Activated CD8-positive, alpha-beta T cell treated with anti-CD3 and anti-CD28 coated beads for 36 hours (primary cell): Measurements from ENCODE around the gene GATAD2A. TPM values are rescaled to one million over a fixed set of nuclear protein-coding genes. Genes with fewer than 3 reads are reported as not detected.
A peak's percentile ranks its signal among the peaks of the same experiment; 100 is the strongest.

Experiments
- ATAC-seq: fragments of 200-7000 bp; cut with Tn5 transposase; one replicate; pipeline ENCODE4 v1.10.0; 2021; ENCODE audit warnings: mild to moderate bottlenecking, moderate library complexity
- CTCF ChIA-PET: fragments of 350-600 bp; sonication (Branson Sonifier 250); formaldehyde crosslinking; loops from one replicate; lab custom pipeline; 2021; ENCODE audit warnings: antibody characterized with exemption; lab: Charles Lee
- POLR2A ChIA-PET: fragments of 350-600 bp; sonication (Branson Sonifier 250); formaldehyde crosslinking; loops from one replicate; lab custom pipeline; 2021; ENCODE audit warnings: antibody characterized with exemption; lab: Charles Lee
- DNase-seq: peaks from one replicate; pipeline ENCODE4 v3.0.0-alpha.2; 2020
- H3K27ac Mint-ChIP-seq: one replicate; pipeline ENCODE4 v1.8.0; 2021; ENCODE audit warnings: mild to moderate bottlenecking, mixed read lengths
- H3K27me3 Mint-ChIP-seq: one replicate; pipeline ENCODE4 v1.8.0; 2021; ENCODE audit warnings: mixed read lengths
- H3K36me3 Mint-ChIP-seq: one replicate; pipeline ENCODE4 v1.8.0; 2021; ENCODE audit warnings: low read depth, mixed read lengths
- H3K4me1 Mint-ChIP-seq: one replicate; pipeline ENCODE4 v1.8.0; 2021; ENCODE audit warnings: low read depth, mixed read lengths
- H3K4me3 Mint-ChIP-seq: one replicate; pipeline ENCODE4 v1.8.0; 2021; ENCODE audit warnings: mild to moderate bottlenecking, moderate library complexity, mixed read lengths
- H3K9me3 Mint-ChIP-seq: one replicate; pipeline ENCODE4 v1.8.0; 2021; ENCODE audit warnings: mixed read lengths
- intact Hi-C: fragments of 100-400 bp; cut with micrococcal nuclease; formaldehyde crosslinking; loops from one replicate; pipeline ENCODE4 v1.10.0; 2022
- total RNA-seq, 2 experiments: library from RNA; stranded (reverse); gene quantifications; one replicate each; pipeline ENCODE4 v1.2.3, GENCODE V29; 2021
- TF ChIP-seq, protein P1 (sequence below): fragments of 200-600 bp; IDR thresholded peaks from one replicate; pipeline ENCODE4 v1.8.0; 2022; ENCODE audit warnings: antibody characterized with exemption, mild to moderate bottlenecking

Gene GATAD2A
- total RNA-seq, 2 experiments from 2014 or later, result 132 to 136 TPM

DNA sequence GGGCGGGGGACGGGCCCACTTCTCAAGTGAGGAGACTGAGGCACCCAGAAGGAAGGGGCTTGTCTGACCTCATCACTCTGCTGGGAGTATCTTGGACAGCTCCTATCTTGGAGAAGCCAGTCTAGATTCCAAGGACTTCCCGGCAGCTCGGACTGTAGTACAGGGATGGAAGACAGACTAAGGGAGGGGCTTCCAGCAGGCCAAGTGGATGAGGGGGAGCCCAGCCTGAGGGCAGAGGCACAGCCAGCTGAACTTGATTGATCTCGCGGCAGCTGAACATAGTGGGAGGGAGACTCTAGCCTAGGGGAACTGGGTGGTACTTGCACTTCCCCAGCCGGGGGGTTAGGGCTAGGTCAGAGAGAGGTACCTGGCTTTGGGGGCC, 133.3 kb downstream of the GATAD2A start:
- ChIA-PET POLR2A (interaction anchor here (0.8 to 1.0 kb wide), 3 partner anchors 13 to 93 kb away, joined by 3 to 7 read pairs (median 5); partner anchors contain the start of gene NDUFA13), CTCF (interaction anchor here (1.7 kb wide), 1 partner anchor 16 kb away, joined by 6 read pairs; no protein-coding TSS in a partner anchor)
- H3K27me3 Mint-ChIP-seq, result peaks cover 6% of the 10 kb centered on the region
- H3K27ac Mint-ChIP-seq, result no peak overlapping the region
- intact Hi-C loops, result no loop called here
- no peak for DNase-seq
- no peak for ATAC-seq
- peaks cover 30% of the 10 kb centered on the region for H3K4me1 Mint-ChIP-seq
- TF ChIP-seq, protein P1, sequence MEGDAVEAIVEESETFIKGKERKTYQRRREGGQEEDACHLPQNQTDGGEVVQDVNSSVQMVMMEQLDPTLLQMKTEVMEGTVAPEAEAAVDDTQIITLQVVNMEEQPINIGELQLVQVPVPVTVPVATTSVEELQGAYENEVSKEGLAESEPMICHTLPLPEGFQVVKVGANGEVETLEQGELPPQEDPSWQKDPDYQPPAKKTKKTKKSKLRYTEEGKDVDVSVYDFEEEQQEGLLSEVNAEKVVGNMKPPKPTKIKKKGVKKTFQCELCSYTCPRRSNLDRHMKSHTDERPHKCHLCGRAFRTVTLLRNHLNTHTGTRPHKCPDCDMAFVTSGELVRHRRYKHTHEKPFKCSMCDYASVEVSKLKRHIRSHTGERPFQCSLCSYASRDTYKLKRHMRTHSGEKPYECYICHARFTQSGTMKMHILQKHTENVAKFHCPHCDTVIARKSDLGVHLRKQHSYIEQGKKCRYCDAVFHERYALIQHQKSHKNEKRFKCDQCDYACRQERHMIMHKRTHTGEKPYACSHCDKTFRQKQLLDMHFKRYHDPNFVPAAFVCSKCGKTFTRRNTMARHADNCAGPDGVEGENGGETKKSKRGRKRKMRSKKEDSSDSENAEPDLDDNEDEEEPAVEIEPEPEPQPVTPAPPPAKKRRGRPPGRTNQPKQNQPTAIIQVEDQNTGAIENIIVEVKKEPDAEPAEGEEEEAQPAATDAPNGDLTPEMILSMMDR, result no peak
- H3K36me3 Mint-ChIP-seq, result no peaks in the 10 kb centered on the region
- no peaks in the 10 kb centered on the region for H3K9me3 Mint-ChIP-seq
- peak overlapping the region; percentile 13 for H3K4me3 Mint-ChIP-seq

DNA sequence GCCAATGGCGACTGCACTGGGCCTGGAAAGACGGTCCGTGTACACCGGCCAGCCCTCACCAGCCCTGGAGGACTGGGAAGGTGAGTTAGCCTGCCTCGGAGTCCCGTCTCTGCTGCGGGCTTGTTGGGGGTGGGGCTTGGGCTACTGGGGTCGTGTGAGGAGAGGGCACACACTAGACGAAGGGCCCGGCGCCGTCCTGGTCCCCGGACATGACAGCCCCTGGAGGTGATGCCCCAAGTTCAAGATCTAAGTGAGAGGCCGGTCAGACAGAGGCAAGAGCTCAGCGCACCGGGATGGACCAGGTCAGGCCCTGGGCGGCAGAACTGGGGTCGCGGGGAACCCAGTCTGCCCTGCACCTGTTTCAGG, 134.2 kb downstream of the GATAD2A start:
- Mint-ChIP-seq H3K9me3 (no peaks in the 10 kb centered on the region), H3K4me3 (no peak overlapping the region), H3K36me3 (no peaks in the 10 kb centered on the region), H3K27me3 (peaks cover 6% of the 10 kb centered on the region), H3K27ac (no peak overlapping the region), H3K4me1 (peaks cover 30% of the 10 kb centered on the region)
- intact Hi-C loops, result no loop called here
- no peak for DNase-seq
- ChIA-PET POLR2A (interaction anchor here (0.8 to 1.4 kb wide), 4 partner anchors 12 to 104 kb away, joined by 3 to 5 read pairs (median 4); partner anchors contain the start of genes GMIP, NDUFA13 and TSSK6), CTCF (interaction anchor here (1.1 to 2.0 kb wide), 3 partner anchors 14 to 104 kb away, joined by 4 to 22 read pairs (median 6); partner anchors contain the start of gene GMIP)
- ATAC-seq, result no peak
- TF ChIP-seq, protein P1, result no peak

DNA sequence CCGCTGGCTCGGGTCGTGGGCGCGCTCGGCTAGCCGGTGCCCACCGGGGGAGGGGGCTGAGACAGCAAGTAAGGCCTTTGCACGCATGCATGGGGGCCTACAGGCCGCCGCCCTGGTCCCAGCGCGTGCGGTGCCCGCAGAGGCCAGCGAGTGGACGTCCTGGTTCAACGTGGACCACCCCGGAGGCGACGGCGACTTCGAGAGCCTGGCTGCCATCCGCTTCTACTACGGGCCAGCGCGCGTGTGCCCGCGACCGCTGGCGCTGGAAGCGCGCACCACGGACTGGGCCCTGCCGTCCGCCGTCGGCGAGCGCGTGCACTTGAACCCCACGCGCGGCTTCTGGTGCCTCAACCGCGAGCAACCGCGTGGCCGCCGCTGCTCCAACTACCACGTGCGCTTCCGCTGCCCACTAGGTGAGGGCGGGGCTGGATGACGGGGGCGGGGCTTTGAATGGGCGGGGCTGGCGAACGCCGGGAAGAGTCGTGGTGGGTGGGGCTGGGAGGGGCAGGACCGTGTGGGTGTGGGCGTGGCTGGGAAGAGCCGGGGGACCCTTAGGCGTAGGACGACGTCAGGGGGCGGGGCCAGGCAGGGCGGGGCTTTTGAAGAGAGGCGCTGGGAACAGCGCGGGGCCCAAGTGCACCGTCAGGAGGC, 134.7 kb downstream of the GATAD2A start:
- no peaks in the 10 kb centered on the region for H3K36me3 Mint-ChIP-seq
- intact Hi-C loops, result no loop called here
- H3K27ac Mint-ChIP-seq, result peak overlapping the region; percentile 59
- H3K27me3 Mint-ChIP-seq, result peaks cover 6% of the 10 kb centered on the region
- ChIA-PET CTCF (interaction anchor here (1.1 to 2.0 kb wide), 4 partner anchors 8 to 104 kb away, joined by 3 to 22 read pairs (median 8); partner anchors contain the start of gene GMIP), POLR2A (interaction anchor here (1.3 to 1.4 kb wide), 3 partner anchors 12 to 104 kb away, joined by 3 to 6 read pairs (median 4); partner anchors contain the start of genes GMIP, NDUFA13, TSSK6 and YJEFN3)
- H3K9me3 Mint-ChIP-seq, result no peaks in the 10 kb centered on the region
- DNase-seq (peak; percentile 91), ATAC-seq (peak; percentile 59)
- TF ChIP-seq, protein P1, result no peak
- H3K4me3 Mint-ChIP-seq, result peak overlapping the region; percentile 69
- peaks cover 30% of the 10 kb centered on the region for H3K4me1 Mint-ChIP-seq

DNA sequence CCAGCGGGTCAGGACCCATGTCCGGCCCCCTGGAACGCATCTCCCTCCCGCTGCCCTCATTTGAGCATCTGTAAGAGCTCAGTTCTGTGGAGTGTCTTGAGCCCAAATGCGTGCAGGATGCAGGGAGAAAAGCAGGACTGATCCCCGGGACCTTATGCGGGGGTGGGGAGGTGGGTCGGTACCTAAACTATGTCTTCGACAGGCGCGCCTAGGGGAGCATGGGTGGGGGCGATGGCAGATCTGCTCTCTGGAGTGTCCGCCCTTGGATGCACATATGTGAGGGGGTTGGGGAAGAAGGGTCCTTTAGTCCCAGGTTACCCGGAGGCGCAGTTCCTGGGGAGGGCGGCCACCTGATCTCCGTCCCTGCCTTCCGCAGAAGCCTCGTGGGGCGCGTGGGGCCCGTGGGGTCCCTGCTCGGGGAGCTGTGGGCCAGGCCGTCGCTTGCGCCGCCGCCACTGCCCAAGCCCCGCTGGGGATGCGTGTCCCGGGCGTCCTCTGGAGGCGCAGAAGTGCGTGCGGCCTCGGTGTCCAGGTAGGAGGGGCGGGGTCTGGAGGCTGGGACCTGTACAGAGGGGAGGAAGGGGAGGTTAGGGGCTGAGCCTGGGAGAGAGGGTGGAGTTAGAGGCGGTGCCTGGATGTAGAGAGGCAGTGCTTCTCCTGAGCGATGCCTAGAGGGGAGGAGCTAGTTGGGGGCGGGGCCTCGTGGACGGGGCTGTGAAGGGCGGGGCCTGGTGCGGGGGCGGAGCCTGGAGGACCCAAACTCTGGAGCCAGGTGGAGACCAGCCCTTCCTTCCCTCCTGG, 135.4 kb downstream of the GATAD2A start:
- Mint-ChIP-seq H3K27ac (peak overlapping the region; percentile 59), H3K9me3 (no peaks in the 10 kb centered on the region), H3K4me1 (peaks cover 30% of the 10 kb centered on the region), H3K27me3 (peaks cover 6% of the 10 kb centered on the region), H3K36me3 (no peaks in the 10 kb centered on the region), H3K4me3 (peak overlapping the region; percentile 69)
- POLR2A ChIA-PET, result interaction anchor here (0.9 to 1.4 kb wide), 4 partner anchors 9 to 103 kb away, joined by 3 to 6 read pairs (median 4); partner anchors contain the start of genes GMIP, NDUFA13, TSSK6 and YJEFN3
- TF ChIP-seq, protein P1, result no peak
- ATAC-seq, result peak; percentile 90
- CTCF ChIA-PET, result interaction anchor here (0.8 to 2.0 kb wide), 4 partner anchors 9 to 15 kb away, joined by 3 to 22 read pairs (median 7); no protein-coding TSS in a partner anchor
- intact Hi-C loops, result no loop called here
- peak; percentile 90 for DNase-seq
